H1 (cell line): Measurements from ENCODE around the gene SERAC1. TPM values are rescaled to one million over a fixed set of nuclear protein-coding genes. Genes with fewer than 3 reads are reported as not detected.

Experiments
- BCL11A ChIP-seq, 2 experiments: IDR thresholded peaks; one replicate each; pipeline ENCODE4 v1.6.1; 2011; ENCODE audit warnings: low read depth in 2 of 2, low read length in 2 of 2, mild to moderate bottlenecking in 2 of 2
- POLR2AphosphoS5 ChIP-seq: IDR thresholded peaks from 2 replicates; pipeline ENCODE4 v1.6.1; 2011; ENCODE audit warnings: low read depth, low read length
- RAD21 ChIP-seq, 2 experiments: IDR thresholded peaks in 1 of 2; conservative IDR thresholded peaks in 1 of 2; 2 replicates each; pipeline ENCODE4 v1.6.1; 2011; ENCODE audit warnings: low read depth in 2 of 2, low read length in 2 of 2, improper control_type of control experiment in 1 of 2, inconsistent platforms in 1 of 2, mild to moderate bottlenecking in 1 of 2, moderate library complexity in 1 of 2
- polyA plus RNA-seq, 7 experiments: library from polyadenylated mRNA; depleted of rRNA in 3 of 7; stranded (reverse) in 5 of 7; unstranded in 2 of 7; fragments of >200 nt in 5 of 7; fragments of 200-250 nt in 2 of 7; gene quantifications; 1 replicate in 5 of 7; 2 replicates in 1 of 7; 4 replicates in 1 of 7; pipeline versions ENCODE4 v1.2.1 to v1.2.3, GENCODE V29; 2011 to 2013; ENCODE audit warnings: missing spikeins in 2 of 7, mixed read lengths in 2 of 7
- total RNA-seq: library from RNA; stranded (reverse); fragmentation: NEBNext Ultra II Directional; extraction: Animal tissue kit (Norgen Biotek cat#: 25700); gene quantifications from 2 replicates; pipeline ENCODE4 v1.2.1, GENCODE V29; 2021

SERAC1 gene
- total and polyA plus RNA-seq, 2 of the 8 experiments (the other 6 are each of a cell fraction or from before 2014, with no cell fraction given), result 7.3 to 9.0 TPM

GRCh38 chr6:158068156-158068892 lies 99.7 kb downstream of the SERAC1 start (continued):
- TF ChIP-seq BCL11A (IDR thresholded peaks at IDR 0.05; ENCODE audit: low read depth in 2 of 2, low read length in 2 of 2) (no peak), RAD21 (IDR thresholded peaks at IDR 0.05 in 1 of 2, conservative IDR thresholded peaks at IDR 0.05 in 1 of 2; ENCODE audit: low read depth in 2 of 2, low read length in 2 of 2) (no peak), POLR2AphosphoS5 (no peak)
- TF ChIP-seq, all 59 proteins: peak for 0
